Ovary (tissue), 3 donors: Measurements from ENCODE around the gene EML1.

ENCODE experiments used
- EP300 ChIP-seq: sonication (generic); formaldehyde crosslinking; IDR thresholded peaks from one replicate; pipeline ENCODE4 v1.6.1; 2017; ENCODE audit warnings: antibody characterized with exemption
- POLR2A ChIP-seq: fragments of 450-650 bp; IDR thresholded peaks from one replicate; pipeline ENCODE4 v1.6.1; 2017; ENCODE audit warnings: antibody characterized with exemption, mild to moderate bottlenecking, moderate library complexity
- TF ChIP-seq, protein P1 (sequence below), 3 donors: fragments of 450-650 bp in 2 of 3; fragments of 200-600 bp in 1 of 3; IDR thresholded peaks; one replicate each; pipeline versions ENCODE4 v1.5.1 to v1.8.0; 2016 to 2022; ENCODE audit warnings: antibody characterized with exemption in 3 of 3, mild to moderate bottlenecking in 1 of 3
- donor health status: DM: no; HTN: no; CAD: no.

- TF ChIP-seq, protein P1, sequence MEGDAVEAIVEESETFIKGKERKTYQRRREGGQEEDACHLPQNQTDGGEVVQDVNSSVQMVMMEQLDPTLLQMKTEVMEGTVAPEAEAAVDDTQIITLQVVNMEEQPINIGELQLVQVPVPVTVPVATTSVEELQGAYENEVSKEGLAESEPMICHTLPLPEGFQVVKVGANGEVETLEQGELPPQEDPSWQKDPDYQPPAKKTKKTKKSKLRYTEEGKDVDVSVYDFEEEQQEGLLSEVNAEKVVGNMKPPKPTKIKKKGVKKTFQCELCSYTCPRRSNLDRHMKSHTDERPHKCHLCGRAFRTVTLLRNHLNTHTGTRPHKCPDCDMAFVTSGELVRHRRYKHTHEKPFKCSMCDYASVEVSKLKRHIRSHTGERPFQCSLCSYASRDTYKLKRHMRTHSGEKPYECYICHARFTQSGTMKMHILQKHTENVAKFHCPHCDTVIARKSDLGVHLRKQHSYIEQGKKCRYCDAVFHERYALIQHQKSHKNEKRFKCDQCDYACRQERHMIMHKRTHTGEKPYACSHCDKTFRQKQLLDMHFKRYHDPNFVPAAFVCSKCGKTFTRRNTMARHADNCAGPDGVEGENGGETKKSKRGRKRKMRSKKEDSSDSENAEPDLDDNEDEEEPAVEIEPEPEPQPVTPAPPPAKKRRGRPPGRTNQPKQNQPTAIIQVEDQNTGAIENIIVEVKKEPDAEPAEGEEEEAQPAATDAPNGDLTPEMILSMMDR (IDR thresholded peaks at IDR 0.05): no peak
- TF ChIP-seq EP300: no peak
- TF ChIP-seq POLR2A: no peak
These were observed 36.4 kb upstream of the EML1 start for GRCh38 chr14:99756796-99757195.
